HG02885 (cell line): ENCODE results near the gene MMP3.
"Not testable (repeated sequence)": the region's sequence is repeated elsewhere in the genome, so short reads cannot be mapped to it uniquely, and the experiment has no call there.

Experiments used
- ATAC-seq: cut with Tn5 transposase; IDR thresholded peaks from one replicate; pipeline ENCODE4 v1.9.1; 2021; ENCODE audit warnings: mild to moderate bottlenecking; ENCODE audit not compliant: unreplicated experiment, poor library complexity

The MMP3 gene

DNA sequence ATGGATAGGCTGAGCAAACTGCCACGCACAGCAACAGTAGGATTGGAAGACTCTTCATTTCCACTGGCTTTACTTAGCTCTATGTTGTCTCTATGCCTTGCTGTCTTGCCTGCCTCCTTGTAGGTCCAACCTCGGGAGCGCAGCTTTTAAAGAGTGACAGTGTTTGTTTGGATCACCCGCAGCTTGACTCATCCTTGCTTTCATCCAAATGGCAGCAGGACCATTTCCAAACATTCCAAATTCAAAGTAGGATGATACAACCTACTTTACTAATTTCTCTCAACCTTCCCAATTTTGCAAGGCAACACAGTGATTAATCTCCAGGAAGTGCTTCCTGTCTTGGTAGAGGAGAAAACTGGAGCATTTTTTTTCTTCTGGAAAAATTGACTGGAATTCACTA lies at the start of gene MMP3:
TSS of gene MMP3 (minus strand) at position 121 of the 400 bp plus-strand sequence. CDS start at position 58, 63 bp downstream.
- no peak for ATAC-seq

DNA sequence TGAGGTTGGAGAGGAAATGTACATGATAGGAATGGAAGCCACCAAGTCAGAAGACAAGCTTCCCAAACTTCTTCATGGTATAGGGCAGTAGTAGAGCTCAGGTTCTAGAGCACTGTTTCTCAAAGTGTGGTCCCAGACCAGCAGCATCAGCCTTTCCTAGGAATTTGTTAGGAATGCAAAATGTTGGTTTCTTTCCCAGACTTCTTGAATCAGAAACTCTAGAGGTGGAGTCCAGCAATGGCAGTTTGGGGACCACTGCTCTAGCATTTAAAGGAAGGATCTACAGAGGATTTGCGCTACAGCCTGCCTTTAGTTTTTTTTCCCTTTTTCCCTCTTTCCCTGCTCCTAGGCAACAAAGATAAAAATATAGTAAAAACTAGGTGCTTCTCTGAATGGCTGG lies 48.3 kb upstream of the MMP3 start:
- no peak for ATAC-seq

DNA sequence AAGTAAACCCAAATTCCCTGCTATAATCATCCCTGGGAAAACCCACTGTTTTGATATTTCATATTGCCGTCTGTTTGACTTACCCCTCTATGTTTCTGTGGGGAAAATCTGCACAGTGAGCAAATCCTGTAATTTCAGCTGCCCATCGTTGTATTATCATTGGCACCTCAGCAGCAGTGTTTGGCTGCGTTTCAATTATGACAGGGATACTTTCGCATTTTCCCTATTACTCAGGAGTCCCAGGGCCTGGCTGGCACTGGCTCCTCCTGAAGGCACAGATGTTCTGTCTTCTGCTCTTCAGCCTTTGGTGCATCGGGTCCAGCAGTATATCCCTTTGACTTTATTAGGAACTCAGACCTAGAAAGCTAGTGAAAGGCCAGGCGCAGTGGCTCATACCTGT lies 43.6 kb upstream of the MMP3 start:
- no peak for ATAC-seq

DNA sequence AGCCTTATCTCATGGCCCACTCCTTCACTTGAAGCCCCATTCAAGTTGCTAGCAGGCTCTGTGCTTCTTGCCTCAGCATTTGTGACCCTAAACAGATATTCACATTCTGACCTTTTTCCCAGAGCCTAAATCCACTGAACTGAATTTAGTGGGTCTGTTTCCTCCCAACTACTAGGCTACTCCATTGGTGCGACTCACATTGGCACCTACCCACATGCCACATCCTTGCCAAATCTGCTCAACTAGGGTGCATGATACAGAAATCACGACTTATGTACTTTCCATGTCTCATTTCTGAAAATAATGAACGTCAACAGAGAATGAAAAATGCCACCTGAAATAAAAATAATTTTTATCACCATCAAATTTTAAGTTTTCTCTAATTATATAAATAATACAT lies 39.7 kb upstream of the MMP3 start:
- no peak for ATAC-seq

DNA sequence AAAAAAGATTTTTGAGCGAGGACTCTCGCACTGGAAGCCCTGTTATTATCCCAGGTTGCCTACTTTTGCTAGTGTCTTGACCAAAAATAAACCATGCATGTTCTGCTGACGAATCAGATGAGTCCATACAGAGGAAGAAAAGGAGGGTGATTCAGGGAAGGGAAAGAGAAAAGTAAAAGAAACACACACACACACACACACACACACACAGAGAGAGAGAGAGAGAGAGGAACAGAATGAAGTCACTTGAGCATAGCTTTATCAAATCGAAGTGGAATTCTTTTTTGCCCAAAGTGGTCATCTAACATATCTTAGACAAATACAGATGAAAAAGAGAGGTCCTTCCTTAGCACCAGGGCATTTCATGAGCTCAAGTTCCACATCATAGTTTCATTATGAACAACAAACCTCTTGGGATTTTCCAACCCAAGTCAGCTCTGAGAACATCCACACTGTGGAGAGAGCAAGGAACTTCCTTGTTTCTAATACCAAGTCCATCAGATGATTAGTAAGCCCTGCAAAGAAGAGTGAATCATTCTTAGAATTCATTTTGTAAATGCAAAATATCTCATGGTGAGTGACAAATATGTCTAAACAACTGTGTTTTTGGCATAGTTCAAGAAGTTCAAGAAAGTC lies 39.1 kb upstream of the MMP3 start:
- peak; percentile 82 for ATAC-seq

DNA sequence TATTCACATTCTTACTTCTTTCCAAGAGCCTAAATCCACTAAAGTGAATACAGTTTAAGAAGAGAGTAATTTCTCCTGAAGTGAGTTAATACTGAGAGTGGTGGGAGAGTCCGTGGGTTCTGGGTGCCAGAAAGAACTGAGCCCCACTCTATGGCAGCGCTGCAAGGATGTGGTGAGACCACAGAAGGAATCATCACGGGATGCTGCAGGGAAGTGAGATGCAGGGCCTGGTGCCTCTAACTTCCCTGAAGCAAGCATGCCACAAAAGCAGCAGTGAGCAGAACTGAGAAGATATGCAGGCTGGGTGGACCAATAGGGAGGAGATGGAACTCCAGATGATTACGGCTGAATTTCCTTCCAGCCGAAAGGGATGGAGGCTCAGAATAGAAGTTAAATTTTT lies 36.4 kb upstream of the MMP3 start:
- ATAC-seq: no peak

DNA sequence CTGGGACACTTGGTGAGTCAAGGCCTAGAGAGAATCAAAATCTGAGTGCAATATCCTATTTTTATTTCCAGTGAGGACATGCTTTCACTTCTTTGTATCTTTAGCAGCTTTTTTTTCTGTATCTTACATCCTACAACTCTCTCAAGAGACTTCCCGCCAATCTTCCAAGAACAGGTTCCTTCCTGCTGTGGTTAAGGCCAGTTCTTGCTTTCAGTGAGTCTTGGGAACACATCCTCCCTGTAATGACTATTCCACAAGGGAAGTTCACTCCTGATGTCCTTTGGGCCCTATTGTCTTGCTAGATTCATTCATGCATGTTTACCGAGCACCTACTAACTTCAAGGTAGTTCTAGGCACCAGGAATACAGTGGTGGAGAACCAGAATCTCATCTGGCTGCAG lies 35.2 kb upstream of the MMP3 start:
- ATAC-seq: no peak

DNA sequence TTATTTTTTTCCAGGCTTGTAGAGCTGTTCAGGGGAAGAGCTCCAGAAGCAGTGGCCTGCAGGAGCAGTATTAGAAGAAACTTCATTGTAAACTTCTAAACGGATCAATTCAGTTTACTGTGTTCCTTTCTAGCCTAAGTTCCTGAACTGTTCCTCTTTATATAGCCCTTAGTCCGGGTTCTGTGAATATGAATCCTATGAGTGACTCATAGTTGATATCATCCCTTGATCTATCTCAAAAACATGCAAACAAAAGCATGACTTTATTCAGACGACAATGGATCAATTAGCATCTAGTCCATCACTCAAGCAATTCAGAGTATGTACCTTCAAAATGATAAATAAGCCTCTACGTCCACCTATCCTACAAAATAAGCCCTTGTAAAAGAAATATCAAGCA lies 31.4 kb upstream of the MMP3 start, which contains the start of gene MMP12:
TSS of gene MMP12 (minus strand) at position 131 of the 400 bp plus-strand sequence. CDS start at position 86, 45 bp downstream.
- ATAC-seq: no peak

DNA sequence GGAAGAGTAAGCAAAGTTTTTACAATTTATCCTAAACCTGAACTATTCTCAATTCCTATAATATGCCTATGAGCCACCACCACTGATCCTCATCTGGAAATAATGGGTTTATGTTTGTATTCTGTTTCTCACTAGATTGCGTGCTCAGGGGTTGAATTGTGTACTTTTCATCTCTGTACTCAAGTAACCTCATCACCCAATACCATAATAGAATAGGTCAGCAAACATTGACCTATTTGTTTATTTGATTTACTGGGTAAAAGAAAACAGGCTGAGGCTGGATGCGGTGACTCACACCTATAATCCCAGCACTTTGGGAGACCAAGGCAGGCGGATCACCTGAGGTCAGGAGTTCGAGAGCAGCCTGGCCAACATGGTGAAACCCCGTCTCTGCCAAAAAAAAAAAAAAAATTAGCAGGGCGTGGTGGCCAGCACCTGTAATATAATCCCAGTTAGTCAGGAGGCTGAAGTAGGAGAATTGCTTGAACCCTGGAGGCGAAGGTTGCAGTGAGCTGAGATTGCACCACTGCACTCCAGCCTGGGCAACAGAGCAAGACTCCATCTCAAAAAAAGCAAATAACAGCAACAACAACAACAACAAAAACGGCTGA lies 26.1 kb upstream of the MMP3 start:
- ATAC-seq: not testable (repeated sequence)

DNA sequence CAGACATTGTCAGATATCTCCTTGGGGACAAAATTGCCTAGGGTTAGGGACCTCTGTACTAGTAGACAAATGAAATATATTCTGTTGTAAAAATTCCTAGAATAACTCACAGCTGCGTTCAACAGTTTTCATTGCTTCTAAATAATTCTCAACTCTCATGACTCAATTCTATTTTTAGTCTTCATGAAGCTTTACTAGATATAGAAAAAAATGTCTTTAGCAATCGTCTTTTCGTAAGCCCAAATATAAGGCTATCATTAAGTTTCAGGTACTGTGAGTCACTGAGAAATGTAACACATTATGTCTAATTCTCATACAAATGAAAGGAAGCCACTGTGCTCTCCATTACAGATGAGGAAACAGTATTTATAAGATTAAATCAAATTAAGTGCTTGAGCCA lies 24.9 kb upstream of the MMP3 start:
- no peak for ATAC-seq

DNA sequence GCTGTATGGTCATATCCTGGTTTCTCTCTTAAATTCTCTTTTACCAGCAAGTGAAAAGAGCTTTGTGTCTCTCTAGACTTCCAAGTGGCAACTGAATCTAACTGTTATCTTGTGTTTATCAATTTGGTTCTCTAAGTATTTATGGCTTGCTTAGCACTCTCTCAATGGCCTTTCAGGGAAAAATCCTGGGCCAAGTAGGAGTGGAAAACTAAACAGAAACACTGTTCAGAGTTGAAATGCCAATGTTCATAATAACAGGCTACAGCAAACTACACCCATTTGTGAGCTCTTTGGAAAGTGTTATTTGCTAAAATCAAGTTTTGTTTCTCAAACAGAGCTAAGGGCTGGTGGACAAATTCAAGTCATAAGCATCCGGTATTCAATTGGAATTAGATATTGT lies 21.3 kb upstream of the MMP3 start:
- no peak for ATAC-seq

DNA sequence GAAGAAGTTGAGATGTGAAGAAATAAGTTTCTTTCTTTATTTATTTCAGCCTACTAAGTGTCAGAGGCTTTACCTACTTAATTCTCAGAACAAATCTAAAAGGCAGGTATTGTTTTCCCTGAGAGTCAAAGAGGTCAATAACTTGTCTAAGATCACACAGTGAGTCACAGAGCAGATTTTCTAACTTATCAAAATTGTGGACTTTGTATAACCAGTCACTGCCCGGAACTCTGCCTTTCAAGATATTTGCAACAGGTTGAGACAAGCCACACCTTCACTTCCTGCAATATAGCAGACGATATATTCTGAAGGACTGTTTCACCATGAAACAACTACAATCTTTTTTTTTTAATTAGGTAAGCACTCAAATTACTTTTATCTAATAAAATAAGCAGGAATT lies 10.5 kb upstream of the MMP3 start:
- no peak for ATAC-seq

DNA sequence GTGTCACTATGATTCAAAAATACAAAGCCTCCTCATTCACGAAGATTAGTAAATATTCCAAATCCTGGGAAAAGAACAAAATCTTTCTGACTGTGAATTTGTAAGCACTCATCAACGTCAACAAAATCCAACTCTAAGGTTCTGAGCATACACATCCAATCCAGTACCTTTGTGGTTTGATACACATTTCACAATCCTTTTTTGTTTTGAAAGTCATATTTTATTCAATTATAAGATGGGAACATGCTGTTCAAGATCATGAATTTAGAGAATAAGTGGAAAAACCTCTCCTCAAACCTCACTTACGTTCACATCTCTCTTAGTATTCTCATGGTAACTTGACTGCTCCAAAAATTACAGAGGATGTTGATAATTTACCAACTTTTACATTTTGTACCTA lies 9.6 kb upstream of the MMP3 start:
- no peak for ATAC-seq

DNA sequence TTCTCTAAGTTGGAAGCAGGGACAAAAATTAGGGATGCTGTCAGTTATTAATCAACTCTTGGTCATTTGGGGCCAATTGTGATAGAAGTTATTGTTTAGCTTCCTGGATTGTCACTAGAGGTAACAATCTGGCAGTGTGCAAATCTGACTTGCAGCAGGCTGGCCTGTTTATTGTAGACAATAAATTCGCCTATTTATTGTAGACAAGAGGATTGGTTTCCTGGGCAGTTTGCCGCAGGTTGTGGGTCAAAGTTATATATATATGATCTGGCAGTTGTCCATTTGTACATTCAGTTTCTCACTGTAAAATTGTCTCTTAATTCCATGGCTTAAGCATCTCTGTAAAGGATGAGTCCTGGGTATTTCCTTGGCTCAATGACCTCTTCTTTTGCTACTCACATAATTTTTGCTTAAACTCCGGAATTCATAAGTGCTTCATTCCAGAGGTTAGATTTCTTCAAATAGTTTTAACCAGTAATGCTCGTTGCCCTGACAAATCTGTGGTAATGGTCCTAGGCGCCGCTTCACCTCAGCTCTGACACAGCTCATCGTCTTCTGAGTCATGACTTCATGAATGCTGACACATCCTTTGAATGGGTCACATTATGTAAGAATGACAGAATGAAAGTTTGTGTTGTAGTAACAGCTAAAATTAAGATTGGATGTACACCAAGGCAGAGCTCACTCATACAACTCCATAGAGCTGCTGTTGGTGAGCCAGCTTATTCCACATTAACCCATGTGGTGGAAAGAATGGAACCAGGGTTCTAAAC lies 7.8 kb upstream of the MMP3 start:
- no peak for ATAC-seq

DNA sequence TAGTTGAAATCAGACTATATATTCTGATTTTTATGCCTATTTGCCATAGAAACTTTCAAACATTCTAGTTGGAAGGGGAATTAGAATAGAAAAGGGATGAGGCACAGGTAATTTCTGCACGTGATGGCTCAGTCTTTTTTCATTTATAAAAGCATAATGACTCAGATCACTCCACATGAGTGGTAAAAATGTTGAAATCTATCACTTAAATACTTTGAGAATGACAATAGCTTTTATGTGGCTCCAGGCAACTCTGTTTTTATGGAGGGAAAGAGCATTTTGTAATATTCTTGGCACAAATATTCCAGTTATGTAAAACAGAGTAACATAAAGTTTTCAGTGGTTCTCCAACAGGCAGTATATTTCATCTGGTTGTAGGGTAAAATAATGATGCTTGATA lies 5.9 kb upstream of the MMP3 start:
- ATAC-seq: no peak

DNA sequence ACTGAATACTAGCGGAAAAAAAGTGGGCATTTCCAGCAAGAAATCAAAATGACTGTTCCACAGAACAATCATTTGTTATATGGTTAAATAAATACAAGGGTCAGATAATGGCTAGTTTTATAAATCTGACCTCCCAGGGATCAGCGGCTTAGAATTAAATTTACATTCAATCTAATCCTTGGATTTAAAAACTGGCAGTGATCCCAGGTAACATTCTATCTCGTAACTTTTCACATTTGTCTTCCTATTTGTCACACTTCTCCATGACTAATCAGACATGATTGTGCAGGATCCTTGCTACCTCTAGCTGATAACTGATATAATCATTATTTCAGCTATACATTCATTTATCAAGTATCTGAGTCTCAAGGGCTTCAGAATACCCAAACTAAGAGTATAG lies 2.9 kb upstream of the MMP3 start:
- no peak for ATAC-seq

DNA sequence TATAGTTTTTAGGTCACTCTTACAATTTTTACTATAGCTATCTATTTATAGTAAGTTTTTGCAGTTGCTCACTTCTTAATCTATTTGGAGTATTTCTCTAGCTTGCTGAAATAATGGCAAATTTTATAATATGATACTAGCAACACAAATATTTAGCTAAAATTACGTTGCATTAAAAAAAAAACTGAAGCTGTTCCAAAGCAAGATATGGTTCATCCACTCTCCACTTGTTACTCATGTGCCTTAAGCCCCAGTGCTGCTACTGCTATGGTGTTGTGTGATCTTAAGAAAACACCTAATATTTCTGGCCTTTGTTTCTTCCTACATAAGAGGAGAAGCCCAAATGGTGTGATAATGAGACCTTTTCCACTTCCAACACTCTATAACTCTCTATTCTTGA lies 479 bp downstream of the MMP3 start:
- no peak for ATAC-seq

DNA sequence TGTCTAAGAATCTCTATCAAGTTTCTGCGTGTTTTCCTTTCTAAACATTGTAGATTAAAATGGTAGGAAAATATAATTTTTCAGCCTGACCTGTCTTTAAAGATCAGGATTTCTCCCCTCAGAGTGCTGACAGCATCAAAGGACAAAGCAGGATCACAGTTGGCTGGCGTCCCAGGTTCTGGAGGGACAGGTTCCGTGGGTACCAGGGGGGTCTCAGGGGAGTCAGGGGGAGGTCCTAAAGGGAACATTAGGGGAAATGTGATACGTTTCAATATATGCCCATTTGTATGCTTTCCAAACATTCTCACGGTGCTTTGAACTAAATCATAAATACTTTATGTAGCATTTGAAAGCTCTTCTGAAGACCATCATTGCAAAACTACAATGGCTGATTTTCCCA lies 3.4 kb downstream of the MMP3 start:
- no peak for ATAC-seq

DNA sequence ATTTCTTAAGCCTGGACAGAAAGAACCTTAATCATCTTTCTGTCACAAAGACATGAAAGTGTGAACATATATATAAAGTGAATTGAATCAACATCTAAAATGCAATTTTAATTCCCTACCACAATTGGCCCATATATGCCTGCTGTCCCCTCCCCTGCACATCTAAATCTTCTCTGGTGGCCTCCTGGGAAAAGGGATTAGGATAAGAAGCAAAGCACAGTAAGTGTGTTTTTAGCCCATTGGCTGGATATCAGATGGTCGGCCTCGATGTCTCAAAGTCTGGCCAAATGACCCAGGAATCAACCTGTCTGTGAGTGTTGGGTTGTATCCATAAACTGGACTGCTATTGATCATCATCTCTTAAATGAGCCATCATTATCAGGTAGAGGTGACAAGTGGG lies 5.8 kb downstream of the MMP3 start:
- ATAC-seq: no peak

DNA sequence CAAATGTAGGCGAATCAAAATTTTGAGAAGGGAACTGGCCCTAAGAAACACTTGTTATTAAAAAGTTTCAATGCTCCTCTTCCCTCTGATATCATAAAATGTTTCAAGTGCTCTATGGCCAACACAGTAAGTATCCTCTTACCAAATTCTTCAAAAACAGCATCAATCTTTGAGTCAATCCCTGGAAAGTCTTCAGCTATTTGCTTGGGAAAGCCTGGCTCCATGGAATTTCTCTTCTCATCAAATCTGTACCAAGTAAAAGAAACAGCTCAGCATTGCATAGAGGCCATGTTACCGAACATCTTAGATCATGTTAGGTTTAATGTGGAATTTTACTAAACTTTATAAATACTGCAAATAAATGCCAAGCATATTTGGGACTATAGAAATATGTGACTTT lies 6.3 kb downstream of the MMP3 start:
- ATAC-seq: no peak

DNA sequence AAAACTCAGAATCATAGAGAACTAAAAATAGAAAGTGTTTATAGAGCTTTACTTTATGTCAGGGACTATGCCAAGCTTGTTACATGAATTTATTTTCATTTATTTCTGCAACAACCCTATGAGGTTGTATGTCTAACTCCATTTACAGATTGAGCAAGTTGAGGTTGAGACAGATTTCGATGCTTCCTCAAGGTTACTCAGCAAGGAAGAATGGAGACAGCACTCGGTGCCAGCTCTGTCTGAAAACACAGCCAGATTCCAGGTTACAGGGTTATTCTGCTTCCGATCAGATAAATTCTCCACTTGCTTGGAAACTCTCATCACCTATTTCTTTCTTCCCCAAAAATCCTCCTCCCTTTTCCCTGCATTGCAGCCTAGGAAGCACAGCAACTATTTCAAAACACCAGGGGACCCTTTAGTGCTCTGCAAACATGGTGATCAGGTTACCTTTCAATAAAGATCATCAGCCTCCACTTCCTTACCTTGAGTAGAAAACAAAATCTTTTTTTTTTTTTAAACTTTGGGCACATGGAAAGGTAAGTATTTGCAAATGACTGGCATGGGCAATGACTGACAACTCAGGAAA lies 7.0 kb downstream of the MMP3 start:
- ATAC-seq: no peak
